A549 treated with GW870086 at 1 μM for 4 hours (cell line): ENCODE measurements around the gene AHNAK. TPM values are rescaled to one million over a fixed set of nuclear protein-coding genes. Genes with fewer than 3 reads are reported as not detected.

Experiments
- total RNA-seq: library from RNA; stranded (reverse); fragments of 200-300 nt; extraction: Qiagen RNA extraction; gene quantifications from 5 replicates; pipeline ENCODE4 v1.2.3, GENCODE V29; 2022; ENCODE audit warnings: low read depth

Gene AHNAK, protein sequence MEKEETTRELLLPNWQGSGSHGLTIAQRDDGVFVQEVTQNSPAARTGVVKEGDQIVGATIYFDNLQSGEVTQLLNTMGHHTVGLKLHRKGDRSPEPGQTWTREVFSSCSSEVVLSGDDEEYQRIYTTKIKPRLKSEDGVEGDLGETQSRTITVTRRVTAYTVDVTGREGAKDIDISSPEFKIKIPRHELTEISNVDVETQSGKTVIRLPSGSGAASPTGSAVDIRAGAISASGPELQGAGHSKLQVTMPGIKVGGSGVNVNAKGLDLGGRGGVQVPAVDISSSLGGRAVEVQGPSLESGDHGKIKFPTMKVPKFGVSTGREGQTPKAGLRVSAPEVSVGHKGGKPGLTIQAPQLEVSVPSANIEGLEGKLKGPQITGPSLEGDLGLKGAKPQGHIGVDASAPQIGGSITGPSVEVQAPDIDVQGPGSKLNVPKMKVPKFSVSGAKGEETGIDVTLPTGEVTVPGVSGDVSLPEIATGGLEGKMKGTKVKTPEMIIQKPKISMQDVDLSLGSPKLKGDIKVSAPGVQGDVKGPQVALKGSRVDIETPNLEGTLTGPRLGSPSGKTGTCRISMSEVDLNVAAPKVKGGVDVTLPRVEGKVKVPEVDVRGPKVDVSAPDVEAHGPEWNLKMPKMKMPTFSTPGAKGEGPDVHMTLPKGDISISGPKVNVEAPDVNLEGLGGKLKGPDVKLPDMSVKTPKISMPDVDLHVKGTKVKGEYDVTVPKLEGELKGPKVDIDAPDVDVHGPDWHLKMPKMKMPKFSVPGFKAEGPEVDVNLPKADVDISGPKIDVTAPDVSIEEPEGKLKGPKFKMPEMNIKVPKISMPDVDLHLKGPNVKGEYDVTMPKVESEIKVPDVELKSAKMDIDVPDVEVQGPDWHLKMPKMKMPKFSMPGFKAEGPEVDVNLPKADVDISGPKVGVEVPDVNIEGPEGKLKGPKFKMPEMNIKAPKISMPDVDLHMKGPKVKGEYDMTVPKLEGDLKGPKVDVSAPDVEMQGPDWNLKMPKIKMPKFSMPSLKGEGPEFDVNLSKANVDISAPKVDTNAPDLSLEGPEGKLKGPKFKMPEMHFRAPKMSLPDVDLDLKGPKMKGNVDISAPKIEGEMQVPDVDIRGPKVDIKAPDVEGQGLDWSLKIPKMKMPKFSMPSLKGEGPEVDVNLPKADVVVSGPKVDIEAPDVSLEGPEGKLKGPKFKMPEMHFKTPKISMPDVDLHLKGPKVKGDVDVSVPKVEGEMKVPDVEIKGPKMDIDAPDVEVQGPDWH (N-terminal part only)
- 304 to 395 TPM (median 360 TPM) in 5 replicates for total RNA-seq

DNA sequence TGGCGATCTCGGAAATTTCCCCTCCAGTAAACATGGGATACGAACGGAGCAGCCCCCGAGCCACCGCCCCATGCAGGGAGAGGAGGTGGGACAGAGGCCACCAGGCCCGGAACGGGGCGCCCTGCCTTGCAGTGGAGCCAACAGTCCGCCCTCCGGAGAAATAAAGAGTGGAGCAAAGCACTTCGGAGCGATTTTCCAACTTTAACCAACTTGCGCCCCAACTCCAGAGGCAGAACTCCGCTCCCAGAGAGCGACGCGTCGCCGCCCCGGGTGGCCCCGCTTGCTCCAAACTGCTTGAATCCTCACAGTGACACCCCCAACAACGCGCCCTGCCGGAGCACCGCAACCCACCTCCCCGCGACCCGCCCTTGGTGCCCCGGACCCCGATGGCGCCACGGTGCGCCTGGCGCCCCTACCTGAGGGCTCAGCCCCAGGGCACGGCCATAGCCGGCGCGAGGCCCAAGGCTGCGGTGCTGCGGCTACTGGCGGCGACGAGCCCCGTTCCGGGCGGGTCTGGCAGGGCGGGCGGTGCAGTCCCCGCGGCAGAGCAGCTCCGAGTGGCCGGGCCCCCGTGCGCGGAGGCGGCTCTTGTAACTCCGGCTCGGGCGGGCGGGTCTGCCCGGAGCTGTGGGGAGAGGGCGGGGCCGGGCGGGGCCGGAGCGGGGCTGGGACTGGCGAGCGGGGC lies at the start of gene AHNAK:
Gene AHNAK, minus strand, starts transcription at position 563 of the 685 bp plus-strand sequence. CDS start 10,708 bp downstream, outside the sequence.

DNA sequence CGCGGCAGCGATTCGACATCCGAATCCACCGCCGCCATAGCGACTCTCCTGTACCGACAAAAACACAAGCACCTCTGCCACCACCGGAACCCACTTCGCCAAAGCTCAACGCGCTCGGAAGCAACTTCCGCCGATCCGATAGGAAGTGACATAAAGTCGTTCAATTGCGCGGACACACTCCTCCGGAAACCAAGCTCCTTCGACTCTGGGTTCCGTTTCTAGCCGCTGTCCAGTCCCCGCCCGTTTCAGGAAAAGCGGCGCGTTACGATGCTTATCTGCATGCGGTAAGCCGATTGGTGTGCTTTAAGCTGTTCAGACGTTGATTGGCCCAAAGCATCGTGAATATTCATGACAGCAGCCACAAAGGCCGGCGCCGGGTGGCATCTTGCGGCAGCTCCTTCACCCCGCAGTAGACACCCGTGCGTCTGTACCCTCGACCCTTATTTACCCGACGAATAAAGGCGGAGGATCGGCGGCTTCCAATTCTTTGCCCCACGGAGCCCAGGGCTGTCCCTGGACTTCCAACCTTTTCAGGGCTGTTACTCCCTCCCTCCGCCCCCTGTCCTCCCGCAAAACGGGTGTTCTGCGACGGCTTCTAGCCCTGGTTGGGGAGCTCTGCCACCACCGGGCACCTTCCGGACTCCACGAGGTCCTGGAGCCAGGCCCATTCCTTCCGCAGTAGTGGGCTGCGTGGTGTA lies 45.0 kb upstream of the AHNAK start, which contains the start of gene TUT1:
Gene TUT1, minus strand, starts transcription at position 76 of the 698 bp plus-strand sequence. Its CDS starts 38 bp downstream, at position 38.

DNA sequence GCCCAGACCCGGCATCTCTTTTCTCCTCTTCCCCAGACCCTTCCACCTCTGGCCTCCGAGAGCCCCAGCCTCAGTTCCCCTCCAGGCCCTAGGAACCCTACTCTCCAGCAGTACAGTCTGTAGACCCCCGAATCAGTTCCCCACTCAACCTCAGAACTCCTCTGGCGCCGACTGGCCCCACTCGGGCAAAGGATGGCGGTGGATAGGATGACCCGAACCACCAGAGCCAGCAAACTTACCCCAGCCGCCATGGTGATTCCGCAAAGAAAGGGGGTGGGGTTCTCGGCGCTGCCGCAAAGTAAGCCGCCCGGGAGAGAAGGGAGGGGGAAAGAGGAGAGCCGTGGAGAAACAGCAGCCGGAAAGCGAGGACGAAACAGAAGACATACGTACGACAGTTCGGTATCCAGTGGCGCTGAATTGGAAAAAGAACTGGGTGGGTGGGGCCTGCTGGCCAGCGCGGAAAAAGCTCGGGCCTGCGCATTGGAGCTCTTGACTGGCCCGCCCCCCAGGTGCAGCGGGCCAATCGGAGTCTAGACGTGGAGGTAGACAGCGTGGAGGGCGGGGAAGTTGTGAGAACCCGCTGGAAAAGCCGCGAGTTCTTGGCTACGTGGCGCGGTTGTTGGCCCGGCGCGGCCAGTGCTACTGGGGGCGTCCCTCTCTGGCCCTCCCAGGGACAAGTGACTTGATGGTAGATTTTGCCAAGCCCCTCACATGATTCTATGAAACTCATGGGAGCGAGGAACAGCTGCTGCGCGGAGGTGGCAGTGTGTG lies 27.2 kb upstream of the AHNAK start, which contains the start of gene EEF1G:
Gene EEF1G, minus strand, starts transcription at position 300 of the 771 bp plus-strand sequence. Its CDS starts 49 bp downstream, at position 251.

DNA sequence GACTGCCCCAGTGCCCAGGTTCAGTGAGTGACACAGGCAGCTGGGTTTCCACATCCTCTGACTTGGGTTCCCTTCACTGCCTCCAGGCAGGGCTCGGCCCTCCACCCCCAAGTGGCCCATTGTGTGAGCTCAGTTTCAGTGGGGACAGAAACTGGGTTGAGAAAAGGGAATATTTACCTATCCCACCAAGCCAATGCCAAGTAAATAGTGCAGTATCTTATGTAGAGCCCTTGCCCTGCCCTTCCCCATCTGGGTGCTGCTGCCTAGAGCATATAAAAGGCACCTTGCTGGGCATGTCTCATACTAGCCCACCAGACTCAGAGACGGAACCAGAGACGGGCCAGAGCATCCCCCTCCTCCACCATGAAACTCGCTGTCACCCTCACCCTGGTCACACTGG lies 127.9 kb downstream of the AHNAK start, which contains the start of gene SCGB1A1:
Gene SCGB1A1, plus strand, starts transcription at position 301 of the 400 bp plus-strand sequence. Its CDS starts 63 bp downstream, at position 364.

Other genes starting within 250 kb of the AHNAK start
- not detected in 5 replicates for gene SCGB1D4, start 247.7 kb downstream of the AHNAK start, total RNA-seq
- gene ASRGL1, start 209.4 kb downstream of the AHNAK start, total RNA-seq, result 10.2 to 14.3 TPM (median 13.9 TPM) in 5 replicates
- gene SCGB1A1, start 127.8 kb downstream of the AHNAK start, total RNA-seq, result 0.40 TPM in 1 of 5 replicates, not detected in the others
- gene EEF1G, start 27.1 kb upstream of the AHNAK start, total RNA-seq, result 1,850 to 2,033 TPM (median 1,975 TPM) in 5 replicates
- 12.2 to 15.0 TPM (median 14.7 TPM) in 5 replicates for gene TUT1, start 44.7 kb upstream of the AHNAK start, total RNA-seq
- 82.9 to 91.9 TPM (median 87.9 TPM) in 5 replicates for gene MTA2, start 55.1 kb upstream of the AHNAK start, total RNA-seq
- gene EML3, start 66.0 kb upstream of the AHNAK start, total RNA-seq, result 17.5 to 23.8 TPM (median 22.3 TPM) in 5 replicates
- gene ROM1, start 66.5 kb upstream of the AHNAK start, total RNA-seq, result 3.7 to 5.5 TPM (median 4.0 TPM) in 5 replicates
- 41.9 to 58.0 TPM (median 50.7 TPM) in 5 replicates for gene B3GAT3, start 75.2 kb upstream of the AHNAK start, total RNA-seq
- 237 to 277 TPM (median 252 TPM) in 5 replicates for gene GANAB, start 99.8 kb upstream of the AHNAK start, total RNA-seq
- 16.8 to 21.9 TPM (median 20.6 TPM) in 5 replicates for gene INTS5, start 106.5 kb upstream of the AHNAK start, total RNA-seq
- 128 to 151 TPM (median 135 TPM) in 5 replicates for gene C11orf98, start 118.4 kb upstream of the AHNAK start, total RNA-seq
- 10.6 to 15.9 TPM (median 12.7 TPM) in 5 replicates for gene CSKMT, start 118.5 kb upstream of the AHNAK start, total RNA-seq
- 26.5 to 36.8 TPM (median 35.2 TPM) in 5 replicates for gene UQCC3, start 124.9 kb upstream of the AHNAK start, total RNA-seq
- gene LBHD1, start 125.5 kb upstream of the AHNAK start, total RNA-seq, result 3.8 to 4.6 TPM (median 4.2 TPM) in 5 replicates
- gene UBXN1, start 132.3 kb upstream of the AHNAK start, total RNA-seq, result 111 to 129 TPM (median 116 TPM) in 5 replicates
- gene LRRN4CL, start 142.7 kb upstream of the AHNAK start, total RNA-seq, result 0.06 to 0.17 TPM (median 0.10 TPM) in 4 of 5 replicates, not detected in the other
- gene BSCL2, start 160.6 kb upstream of the AHNAK start, total RNA-seq, result 61.1 to 97.7 TPM (median 72.8 TPM) in 5 replicates
- not detected in 5 replicates for gene GNG3, start 160.9 kb upstream of the AHNAK start, total RNA-seq
- gene HNRNPUL2, start 180.7 kb upstream of the AHNAK start, total RNA-seq, result 36.2 to 42.4 TPM (median 39.6 TPM) in 5 replicates
- gene TTC9C, start 181.7 kb upstream of the AHNAK start, total RNA-seq, result 29.4 to 34.3 TPM (median 30.7 TPM) in 5 replicates
- gene ZBTB3, start 207.4 kb upstream of the AHNAK start, total RNA-seq, result 1.2 to 1.9 TPM (median 1.4 TPM) in 5 replicates
- 172 to 182 TPM (median 178 TPM) in 5 replicates for gene POLR2G, start 214.8 kb upstream of the AHNAK start, total RNA-seq
- 12.1 to 14.7 TPM (median 12.9 TPM) in 5 replicates for gene TAF6L, start 224.6 kb upstream of the AHNAK start, total RNA-seq
- 77.5 to 92.9 TPM (median 83.8 TPM) in 5 replicates for gene TMEM179B, start 240.6 kb upstream of the AHNAK start, total RNA-seq
- 18.0 to 29.5 TPM (median 28.1 TPM) in 5 replicates for gene TMEM223, start 245.2 kb upstream of the AHNAK start, total RNA-seq